ENCODE data around the gene ACSF3.

GRCh38 chr16:89191901-89192185 is 98.2 kb downstream of the ACSF3 start:
- TF ChIP-seq, protein P1, sequence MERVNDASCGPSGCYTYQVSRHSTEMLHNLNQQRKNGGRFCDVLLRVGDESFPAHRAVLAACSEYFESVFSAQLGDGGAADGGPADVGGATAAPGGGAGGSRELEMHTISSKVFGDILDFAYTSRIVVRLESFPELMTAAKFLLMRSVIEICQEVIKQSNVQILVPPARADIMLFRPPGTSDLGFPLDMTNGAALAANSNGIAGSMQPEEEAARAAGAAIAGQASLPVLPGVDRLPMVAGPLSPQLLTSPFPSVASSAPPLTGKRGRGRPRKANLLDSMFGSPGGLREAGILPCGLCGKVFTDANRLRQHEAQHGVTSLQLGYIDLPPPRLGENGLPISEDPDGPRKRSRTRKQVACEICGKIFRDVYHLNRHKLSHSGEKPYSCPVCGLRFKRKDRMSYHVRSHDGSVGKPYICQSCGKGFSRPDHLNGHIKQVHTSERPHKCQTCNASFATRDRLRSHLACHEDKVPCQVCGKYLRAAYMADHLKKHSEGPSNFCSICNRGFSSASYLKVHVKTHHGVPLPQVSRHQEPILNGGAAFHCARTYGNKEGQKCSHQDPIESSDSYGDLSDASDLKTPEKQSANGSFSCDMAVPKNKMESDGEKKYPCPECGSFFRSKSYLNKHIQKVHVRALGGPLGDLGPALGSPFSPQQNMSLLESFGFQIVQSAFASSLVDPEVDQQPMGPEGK (CRISPR knock-in tag; IDR thresholded peaks at IDR 0.05; ENCODE audit: borderline replicate concordance): no peak
- TF ChIP-seq, protein P2, sequence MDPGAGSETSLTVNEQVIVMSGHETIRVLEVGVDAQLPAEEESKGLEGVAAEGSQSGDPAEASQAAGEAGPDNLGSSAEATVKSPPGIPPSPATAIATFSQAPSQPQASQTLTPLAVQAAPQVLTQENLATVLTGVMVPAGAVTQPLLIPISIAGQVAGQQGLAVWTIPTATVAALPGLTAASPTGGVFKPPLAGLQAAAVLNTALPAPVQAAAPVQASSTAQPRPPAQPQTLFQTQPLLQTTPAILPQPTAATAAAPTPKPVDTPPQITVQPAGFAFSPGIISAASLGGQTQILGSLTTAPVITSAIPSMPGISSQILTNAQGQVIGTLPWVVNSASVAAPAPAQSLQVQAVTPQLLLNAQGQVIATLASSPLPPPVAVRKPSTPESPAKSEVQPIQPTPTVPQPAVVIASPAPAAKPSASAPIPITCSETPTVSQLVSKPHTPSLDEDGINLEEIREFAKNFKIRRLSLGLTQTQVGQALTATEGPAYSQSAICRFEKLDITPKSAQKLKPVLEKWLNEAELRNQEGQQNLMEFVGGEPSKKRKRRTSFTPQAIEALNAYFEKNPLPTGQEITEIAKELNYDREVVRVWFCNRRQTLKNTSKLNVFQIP (CRISPR knock-in tag; IDR thresholded peaks at IDR 0.05; ENCODE audit: borderline replicate concordance, low read depth): no peak
- TF ChIP-seq ZFP3 (CRISPR knock-in tag; IDR thresholded peaks at IDR 0.05): no peak
- TF ChIP-seq ZC3H10 (CRISPR knock-in tag; IDR thresholded peaks at IDR 0.05): no peak

Measured in SK-N-SH treated with all-trans-retinoic acid at 6 μM for 48 hours (cell line).